GM19455 (cell line): Measurements from ENCODE around the gene PTPRN2.
"Not testable (repeated sequence)": the region's sequence is repeated elsewhere in the genome, so short reads cannot be mapped to it uniquely, and the experiment has no call there.

Source experiments
- ATAC-seq: cut with Tn5 transposase; IDR thresholded peaks from one replicate; pipeline ENCODE4 v1.9.1; 2021; ENCODE audit not compliant: unreplicated experiment

The PTPRN2 gene

DNA sequence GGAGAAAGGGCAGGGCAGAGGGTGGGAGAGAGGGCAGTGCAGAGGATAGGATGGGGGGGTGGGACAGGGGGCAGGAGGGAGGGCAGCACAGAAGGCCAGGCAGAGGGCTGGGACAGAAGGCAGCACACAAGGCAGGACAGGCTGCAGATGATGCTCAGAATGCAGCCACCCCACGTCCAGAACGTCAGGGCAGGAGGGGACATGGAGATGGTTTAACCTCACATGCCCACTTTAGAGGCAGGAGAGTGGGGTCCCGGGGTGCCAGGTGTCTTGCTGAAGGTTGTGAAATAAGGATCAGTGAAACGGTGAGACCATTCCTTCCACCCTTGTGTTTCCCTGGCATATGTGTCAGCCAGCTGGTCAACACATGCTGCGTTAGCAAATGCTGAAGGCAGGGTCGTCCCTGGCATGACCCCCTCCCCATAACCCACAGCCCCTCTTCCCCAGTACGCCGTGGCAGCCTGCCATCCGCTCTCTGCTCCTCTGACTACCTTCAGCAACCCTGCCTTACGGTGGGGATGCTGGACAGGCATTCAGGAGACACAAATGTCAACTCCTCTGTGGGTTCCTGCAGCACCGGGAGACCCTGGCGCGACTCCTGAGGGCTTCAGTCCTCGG lies 658.7 kb downstream of the PTPRN2 start:
- no peak for ATAC-seq

DNA sequence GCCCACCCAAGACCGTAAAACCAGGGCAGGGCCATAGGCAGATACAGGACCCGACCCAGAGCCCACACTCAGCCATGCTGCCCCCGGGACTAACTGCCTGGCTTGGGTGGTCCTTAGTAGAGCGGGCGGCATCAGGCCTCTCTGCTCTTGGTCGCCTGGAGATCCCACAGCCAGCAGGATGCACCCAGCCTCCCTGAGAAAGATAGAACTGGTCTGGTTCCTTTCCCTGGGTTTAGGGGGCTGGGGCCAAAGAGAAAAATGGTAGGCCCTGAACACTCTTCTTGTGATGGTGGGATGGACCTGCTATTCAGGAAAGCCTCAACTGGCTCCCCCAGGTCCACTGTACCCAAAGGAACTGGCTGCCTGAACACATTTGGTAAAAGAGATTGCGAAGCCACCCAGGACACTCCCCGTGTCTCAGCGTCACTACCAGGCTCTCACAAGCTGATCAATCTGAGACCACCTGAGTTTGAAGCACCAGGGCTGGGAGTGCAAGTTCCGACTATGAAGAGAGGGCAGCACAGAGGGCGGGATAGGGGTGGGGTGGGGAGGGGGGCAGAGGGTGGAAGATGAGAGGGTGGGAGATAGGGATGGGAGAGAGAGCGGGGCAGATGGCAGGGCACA lies 659.3 kb downstream of the PTPRN2 start:
- no peak for ATAC-seq

DNA sequence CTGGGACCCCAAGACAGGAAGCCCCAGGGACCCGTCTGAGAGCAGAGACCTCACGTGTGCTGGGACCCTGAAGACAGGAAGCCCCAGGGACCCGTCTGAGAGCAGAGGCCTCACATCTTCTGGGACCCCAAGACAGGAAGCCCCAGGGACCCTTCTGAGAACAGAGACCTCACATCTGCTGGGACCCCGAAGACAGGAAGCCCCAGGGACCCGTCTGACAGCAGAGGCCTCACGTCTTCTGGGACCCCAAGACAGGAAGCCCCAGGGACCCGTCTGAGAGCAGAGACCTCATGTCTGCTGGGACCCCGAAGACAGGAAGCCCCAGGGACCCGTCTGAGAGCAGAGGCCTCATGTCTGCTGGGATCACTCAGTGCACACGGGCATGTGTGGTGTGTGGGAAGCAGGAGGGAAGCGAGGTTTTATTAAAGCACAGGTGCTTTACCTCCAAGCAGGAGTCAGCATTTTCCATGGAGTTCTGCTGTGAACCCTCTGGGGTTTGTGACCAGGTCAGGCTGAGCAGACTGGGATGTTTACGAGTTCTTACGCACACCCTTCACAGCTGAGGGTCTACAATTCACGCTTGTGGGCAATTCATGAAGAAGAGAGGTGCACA lies 660.2 kb downstream of the PTPRN2 start:
- no peak for ATAC-seq

DNA sequence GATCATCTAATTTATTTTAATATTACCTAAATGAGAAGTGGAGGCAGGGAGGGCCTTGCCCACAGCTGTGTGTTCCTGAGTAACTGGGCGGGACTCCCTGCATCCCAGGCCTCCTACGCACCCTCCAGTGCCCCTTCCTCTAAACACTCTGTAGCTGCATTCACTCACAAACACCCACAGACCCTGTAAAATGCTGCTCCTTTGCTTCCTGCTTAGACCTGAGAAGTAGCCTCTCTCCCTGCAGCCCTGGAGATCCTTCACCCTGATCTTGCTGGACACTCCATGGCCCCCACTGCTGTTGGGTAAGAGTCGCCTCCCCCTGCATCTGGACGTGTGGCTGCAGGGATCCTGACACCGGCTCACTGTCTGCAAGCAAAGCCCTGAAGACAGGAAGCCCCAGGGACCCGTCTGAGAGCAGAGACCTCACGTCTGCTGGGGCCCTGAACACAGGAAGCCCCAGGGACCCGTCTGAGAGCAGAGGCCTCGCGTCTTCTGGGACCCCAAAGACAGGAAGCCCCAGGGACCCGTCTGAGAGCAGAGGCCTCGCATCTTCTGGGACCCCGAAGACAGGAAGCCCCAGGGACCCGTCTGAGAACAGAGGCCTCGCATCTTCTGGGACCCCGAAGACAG lies 661.0 kb downstream of the PTPRN2 start:
- no peak for ATAC-seq

DNA sequence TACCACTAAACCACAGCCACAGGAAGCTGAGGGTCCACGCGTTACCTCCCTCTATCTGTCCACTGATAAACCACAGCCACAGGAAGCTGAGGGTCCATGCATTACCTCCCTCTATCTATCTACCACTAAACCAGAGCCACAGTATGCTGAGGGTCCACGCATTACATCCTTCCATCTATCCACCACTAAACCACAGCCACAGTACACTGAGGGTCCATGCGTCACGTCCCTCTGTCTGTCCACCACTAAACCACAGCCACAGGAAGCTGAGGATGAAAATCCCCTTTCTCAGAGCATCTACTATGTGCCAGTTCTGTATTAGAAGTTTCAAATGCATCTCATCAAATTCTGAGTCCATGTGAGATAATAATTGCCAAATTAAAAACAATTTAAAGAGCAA lies 661.5 kb downstream of the PTPRN2 start:
- no peak for ATAC-seq

DNA sequence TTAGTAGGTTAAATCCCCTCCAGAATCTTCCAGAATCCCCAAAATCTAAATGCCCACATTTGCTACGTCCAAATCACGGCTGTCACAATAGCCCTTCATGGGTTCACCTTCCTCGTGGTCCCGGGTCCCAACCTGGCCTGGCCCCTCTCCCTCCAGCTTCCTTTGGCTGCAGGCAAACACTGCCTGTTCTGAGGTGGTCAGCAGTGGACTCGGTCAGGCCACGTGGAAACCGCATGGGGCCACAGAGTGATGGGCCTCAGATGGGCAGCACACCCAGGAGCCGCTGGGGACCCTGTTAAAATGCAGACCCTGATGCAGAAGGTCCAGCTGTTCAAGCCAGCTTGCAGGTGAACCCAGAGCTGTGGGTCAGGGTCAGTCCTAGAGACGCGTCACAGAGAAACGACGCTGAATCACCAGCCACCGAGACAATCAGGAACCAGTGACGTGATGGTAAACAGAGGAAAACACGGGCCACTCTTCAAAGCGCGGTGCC lies 662.2 kb downstream of the PTPRN2 start:
- no peak for ATAC-seq

DNA sequence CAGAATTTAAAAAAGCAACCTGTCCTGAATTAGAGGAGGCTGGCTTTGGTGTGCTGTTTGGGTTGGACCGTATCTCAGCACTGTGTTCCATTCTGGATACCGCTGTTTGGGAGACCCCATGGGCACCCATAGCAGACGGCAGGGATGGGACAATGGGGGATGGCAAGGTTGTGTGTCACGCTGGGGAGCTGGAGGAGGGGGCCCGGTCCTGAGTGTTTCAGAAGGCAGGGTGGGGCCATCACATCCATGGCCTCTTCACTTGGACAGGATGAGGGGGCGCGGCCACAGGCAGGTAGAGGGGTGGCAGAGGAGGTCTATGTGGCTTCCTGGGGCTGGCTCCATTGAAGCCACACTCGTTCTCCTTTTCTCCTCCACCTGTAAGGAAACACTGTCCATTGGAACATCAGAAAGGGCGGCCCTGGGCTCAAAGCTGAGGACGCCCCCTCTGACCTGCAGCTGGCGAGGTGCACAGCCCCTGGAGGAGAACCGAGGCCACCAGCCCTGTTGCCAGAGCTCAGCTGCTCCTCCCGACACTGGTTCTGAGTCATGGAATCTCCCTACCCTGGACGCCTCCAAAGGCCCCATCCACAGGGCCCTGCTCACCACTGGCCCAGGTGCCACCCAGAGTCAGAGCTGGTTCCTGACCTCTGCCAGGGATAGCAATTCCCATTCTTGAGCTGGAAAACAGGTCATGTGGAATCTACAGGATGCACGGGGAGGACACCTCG lies 663.6 kb downstream of the PTPRN2 start:
- no peak for ATAC-seq

DNA sequence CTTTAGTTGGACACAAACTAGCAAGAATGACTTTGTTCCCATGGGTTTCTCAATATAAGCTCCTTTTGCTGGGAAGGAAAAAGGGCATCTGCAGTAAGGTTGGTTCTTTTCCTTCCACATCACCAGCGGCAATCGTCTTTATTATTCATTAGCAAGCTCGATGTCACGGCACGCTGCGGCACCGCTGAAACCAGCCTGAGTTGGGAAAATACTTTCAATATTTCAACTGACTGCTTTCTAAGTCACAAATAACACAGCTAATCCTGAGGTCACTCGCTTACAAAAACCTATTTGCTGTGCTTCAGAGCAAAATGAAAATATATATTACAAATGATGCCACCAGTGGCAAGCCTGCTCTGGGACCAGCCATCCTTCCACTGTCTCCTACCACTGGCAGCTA lies 665.0 kb downstream of the PTPRN2 start:
- no peak for ATAC-seq

DNA sequence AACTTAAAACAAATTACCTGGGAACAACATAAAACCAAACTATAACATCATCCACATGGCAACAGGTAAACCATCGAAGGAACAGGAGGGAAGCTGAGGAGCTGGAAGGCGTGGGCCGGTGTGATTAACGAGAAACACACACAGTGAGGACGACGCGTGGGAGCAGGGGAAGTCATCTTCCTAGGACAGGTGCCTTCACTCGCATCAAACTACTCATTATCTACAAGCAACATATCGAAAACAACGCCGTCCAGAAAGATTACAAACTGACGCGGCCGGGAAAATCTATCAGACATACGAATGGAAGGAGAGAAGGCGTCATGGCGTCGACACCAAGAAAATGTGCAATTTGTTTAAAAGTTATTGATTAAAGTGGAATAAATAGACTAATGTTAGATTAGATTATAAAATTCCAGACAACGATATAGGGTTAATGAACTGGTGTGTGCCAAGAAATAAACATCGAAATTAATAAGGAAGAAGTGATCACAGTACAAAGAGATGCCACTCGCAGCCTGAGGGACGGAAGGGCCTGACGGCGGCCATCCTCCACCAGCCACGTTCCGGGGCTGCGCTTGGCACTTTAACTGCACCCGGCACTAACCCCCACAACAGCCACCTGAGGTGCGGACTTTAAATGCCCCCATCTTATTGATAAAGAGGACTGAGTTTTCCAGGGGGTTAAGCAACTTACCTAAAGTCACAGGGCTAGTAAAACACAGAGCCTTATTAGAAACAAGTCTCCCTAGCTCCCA lies 669.1 kb downstream of the PTPRN2 start:
- ATAC-seq = no peak

DNA sequence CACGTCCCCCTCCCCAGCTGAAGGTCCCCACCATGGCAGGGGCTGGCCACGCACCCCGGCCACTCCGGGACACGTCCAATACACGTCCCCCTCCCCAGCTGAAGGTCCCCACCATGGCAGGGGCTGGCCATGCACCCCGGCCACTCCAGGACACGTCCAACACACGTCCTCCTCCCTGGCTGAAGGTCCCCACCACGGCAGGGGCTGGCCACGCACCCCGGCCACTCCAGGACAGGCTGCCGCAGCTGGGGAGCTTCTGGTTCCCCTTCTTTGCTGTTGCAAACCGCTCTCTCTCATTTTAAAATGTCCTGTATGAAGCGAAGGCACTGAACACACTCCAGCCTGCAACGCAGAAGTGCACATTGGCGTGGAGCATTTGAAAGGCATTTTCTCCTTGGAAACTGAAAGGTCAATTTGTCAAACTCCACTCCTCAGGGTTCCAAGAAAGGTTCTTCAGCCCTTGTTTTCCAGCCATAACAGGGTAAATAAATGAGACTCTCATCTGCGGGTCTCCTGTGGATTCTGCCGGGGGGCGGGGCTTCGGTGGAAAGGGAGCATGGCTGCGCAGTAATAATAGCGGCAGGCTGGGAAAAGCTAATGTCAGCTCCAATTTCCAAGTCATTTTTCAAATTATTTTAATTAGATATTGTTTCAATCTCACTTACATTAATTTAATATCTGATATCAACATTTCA lies 670.5 kb downstream of the PTPRN2 start:
- ATAC-seq = no peak

DNA sequence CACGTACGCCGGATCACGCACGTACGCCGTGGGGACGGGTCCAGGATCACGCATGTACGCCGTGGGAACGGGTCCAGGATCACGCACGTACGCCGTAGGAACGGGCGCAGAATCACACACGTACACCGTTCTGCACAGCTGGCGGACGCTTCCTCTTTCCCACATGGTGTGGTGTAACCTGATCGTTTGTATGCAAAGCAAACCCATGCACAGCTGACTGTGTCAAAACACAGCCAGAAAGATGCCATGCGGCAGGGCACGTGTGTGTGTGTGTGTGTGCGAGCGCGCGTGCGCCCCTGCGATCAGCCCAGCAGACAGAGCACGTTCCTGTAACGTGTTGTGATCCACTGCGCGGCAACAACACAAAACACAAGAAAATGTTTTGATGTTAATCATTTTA lies 677.2 kb downstream of the PTPRN2 start:
- ATAC-seq = no peak

DNA sequence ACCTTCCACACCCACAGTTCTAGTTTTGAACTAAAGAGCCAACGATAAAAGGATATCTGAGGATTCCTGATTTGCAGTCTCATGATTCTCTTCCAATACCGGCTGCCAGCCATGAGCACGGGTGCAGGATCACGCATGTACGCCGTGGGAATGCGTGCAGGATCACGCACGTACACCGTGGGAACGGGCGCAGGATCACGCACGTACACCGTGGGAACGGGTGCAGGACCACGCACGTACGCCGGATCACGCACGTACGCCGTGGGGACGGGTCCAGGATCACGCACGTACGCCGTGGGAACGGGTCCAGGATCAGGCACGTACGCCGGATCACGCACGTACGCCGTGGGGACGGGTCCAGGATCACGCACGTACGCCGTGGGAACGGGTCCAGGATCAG lies 677.6 kb downstream of the PTPRN2 start:
- not testable (repeated sequence) for ATAC-seq

DNA sequence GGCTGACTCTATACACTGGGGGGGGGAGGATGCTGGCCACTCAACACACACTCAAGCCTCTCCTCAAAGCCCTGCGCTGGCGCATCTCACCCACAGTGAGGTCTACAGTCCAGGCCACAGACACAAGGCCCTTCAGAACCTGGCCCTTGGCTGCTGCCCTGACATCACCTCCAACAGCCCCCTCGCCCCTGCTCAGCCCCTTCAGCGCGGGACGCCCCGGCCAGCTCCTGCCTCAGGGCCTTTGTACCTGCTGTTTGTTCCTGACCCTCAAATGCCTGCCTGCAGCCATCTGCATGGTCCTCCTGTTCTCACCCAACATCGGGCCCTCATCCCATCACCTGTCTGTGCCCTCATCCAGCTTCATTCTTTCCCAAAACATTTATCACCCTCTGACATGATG lies 678.3 kb downstream of the PTPRN2 start:
- ATAC-seq = no peak

DNA sequence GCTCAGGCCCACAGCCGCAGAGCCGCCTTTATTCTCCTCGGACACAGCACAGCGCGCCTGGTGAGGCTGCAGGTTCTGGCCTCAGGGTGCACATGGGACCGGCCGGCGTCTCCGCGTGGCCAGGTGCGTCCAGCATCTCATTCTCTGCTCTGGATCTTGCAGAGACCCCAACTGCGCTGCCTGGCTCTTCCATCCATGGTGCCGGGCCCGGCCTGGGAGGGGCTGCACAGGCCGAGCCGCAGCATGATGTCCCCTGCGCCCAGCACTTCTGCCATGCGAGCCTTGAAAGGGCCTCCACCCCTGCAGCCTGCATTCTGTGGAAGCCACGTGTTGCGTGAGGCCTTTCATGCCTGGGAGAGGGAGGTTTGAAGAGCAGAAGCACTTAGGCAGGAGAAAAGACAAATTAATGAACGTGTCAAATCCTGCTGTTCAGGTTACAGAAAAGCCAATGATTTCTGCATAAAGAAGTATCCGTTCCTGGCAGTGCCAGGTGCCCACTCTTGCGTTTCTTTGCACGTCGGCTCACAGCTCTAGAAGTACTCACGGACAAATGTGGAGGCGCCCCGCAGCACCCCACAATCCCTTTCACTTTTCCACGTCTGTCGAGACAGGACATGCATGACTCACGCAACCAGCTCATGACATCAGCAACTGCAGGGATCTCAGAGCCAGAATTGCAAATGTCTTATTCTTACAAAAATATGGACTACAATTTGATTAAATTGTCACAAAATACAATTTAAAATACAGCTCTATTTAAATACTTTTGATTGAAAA lies 679.4 kb downstream of the PTPRN2 start:
- no peak for ATAC-seq

GRCh38 chr7:157907091-157907490 lies 680.5 kb downstream of the PTPRN2 start:
- no peak for ATAC-seq

GRCh38 chr7:157906583-157906982 lies 681.0 kb downstream of the PTPRN2 start:
- ATAC-seq = no peak

DNA sequence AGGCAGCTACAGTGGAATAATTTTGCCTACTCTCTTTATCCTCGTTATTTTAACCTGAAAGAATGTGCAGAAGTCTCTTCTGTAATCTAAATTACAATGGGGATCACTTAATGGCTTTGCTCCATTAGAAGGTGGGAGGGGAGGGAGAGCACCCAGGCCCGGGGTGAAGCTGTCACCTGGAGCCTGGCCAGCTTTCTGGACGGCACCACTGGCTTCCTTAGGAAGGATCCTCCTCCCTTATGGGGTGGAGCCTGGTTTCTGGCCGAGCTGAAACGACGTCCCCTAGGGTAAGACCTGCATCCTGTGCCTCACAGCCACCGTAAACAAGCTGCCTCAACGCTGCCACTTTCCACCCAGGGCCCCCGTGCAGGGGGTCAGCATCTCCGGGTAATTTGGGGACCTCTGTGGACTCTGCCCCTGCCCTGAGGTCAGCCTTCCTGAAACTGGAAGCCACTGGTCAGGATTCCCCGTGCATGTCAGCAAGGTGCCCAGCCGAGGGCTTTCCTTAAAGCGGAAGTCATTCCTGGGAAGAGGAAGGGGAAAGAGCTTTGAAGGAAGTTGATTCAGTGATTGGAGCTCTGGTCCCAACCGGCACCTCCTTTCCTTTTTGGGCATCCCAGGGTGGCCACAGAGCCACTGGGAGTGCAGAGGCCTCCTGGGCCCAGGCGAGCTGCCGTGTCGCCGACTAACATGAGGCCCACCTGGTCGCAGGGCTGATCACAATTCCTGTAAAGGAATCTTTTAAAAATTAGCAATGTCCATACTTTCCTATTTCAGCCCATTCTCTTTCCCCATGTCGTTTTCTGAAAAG lies 681.8 kb downstream of the PTPRN2 start:
- ATAC-seq = no peak

- no peak for ATAC-seq
Measured at GRCh38 chr7:157904866-157905570, 682.6 kb downstream of the PTPRN2 start.
